H9 (cell line): ENCODE measurements around the gene APP. TPM values are rescaled to one million over a fixed set of nuclear protein-coding genes. Genes with fewer than 3 reads are reported as not detected.

Experiments
- DNase-seq: peaks from one replicate; pipeline ENCODE4 v3.0.0-alpha.2; 2017
- H2AFZ ChIP-seq: one replicate; pipeline ENCODE4 v1.6.1; 2013; ENCODE audit warnings: mild to moderate bottlenecking, low read length, control low read depth, moderate library complexity
- H2AK5ac ChIP-seq: 2 replicates; pipeline ENCODE4 v1.6.1; 2013; ENCODE audit warnings: low read length, control low read depth, mixed read lengths; ENCODE audit not compliant: insufficient read length
- H2BK120ac ChIP-seq: one replicate; pipeline ENCODE4 v1.6.1; 2013; ENCODE audit warnings: low read depth, mild to moderate bottlenecking, low read length, control low read depth, inconsistent platforms; ENCODE audit not compliant: poor library complexity, severe bottlenecking
- H2BK12ac ChIP-seq: 2 replicates; pipeline ENCODE4 v1.6.1; 2013; ENCODE audit warnings: low read length, control low read depth, mixed read lengths, low read depth; ENCODE audit not compliant: insufficient read length
- H2BK15ac ChIP-seq: 2 replicates; pipeline ENCODE4 v1.6.1; 2013; ENCODE audit warnings: low read depth, low read length, control low read depth
- H2BK20ac ChIP-seq: one replicate; pipeline ENCODE4 v1.6.1; 2013; ENCODE audit warnings: low read depth, mild to moderate bottlenecking, low read length, control low read depth, inconsistent platforms; ENCODE audit not compliant: poor library complexity, severe bottlenecking
- H2BK5ac ChIP-seq: 2 replicates; pipeline ENCODE4 v1.6.1; 2013; ENCODE audit warnings: low read length, control low read depth, mixed read lengths; ENCODE audit not compliant: insufficient read length
- H3K14ac ChIP-seq: 2 replicates; pipeline ENCODE4 v1.6.1; 2013; ENCODE audit warnings: low read length, control low read depth; ENCODE audit not compliant: insufficient read depth
- H3K18ac ChIP-seq: 2 replicates; pipeline ENCODE4 v1.6.1; 2013; ENCODE audit warnings: low read depth, mild to moderate bottlenecking, mixed read lengths, low read length, control low read depth; ENCODE audit not compliant: insufficient read length
- H3K23ac ChIP-seq: 2 replicates; pipeline ENCODE4 v1.6.1; 2013; ENCODE audit warnings: low read length, control low read depth, mixed read lengths, low read depth; ENCODE audit not compliant: insufficient read length
- H3K23me2 ChIP-seq: 2 replicates; pipeline ENCODE4 v1.6.1; 2013; ENCODE audit warnings: low read depth, mild to moderate bottlenecking, mixed read lengths, low read length, control low read depth; ENCODE audit not compliant: insufficient read length, poor library complexity, severe bottlenecking
- H3K27ac ChIP-seq: 2 replicates; pipeline ENCODE4 v1.5.1; 2013; ENCODE audit warnings: low read length, control low read depth, mixed read lengths, low read depth; ENCODE audit not compliant: insufficient read length
- H3K27me3 ChIP-seq: 2 replicates; pipeline ENCODE4 v1.6.1; 2013; ENCODE audit warnings: low read length, control low read depth, inconsistent platforms; ENCODE audit not compliant: insufficient read depth
- H3K4ac ChIP-seq: 2 replicates; pipeline ENCODE4 v1.6.1; 2013; ENCODE audit warnings: low read depth, mild to moderate bottlenecking, control low read depth, inconsistent platforms, low read length, moderate library complexity
- H3K4me1 ChIP-seq: 2 replicates; pipeline ENCODE4 v1.6.1; 2013; ENCODE audit warnings: low read length, control low read depth, inconsistent platforms; ENCODE audit not compliant: insufficient read depth
- H3K4me2 ChIP-seq: 2 replicates; pipeline ENCODE4 v1.6.1; 2013; ENCODE audit warnings: low read length, control low read depth, mixed read lengths; ENCODE audit not compliant: insufficient read length, insufficient read depth
- H3K56ac ChIP-seq: 2 replicates; pipeline ENCODE4 v1.6.1; 2013; ENCODE audit warnings: low read depth, mild to moderate bottlenecking, mixed read lengths, low read length, control low read depth; ENCODE audit not compliant: insufficient read length
- H3K79me1 ChIP-seq: 2 replicates; pipeline ENCODE4 v1.6.1; 2013; ENCODE audit warnings: low read depth, mild to moderate bottlenecking, moderate library complexity, low read length, control low read depth, inconsistent platforms; ENCODE audit not compliant: insufficient read depth, poor library complexity, severe bottlenecking
- H3K79me2 ChIP-seq: 2 replicates; pipeline ENCODE4 v1.6.1; 2013; ENCODE audit warnings: low read length, control low read depth, inconsistent platforms; ENCODE audit not compliant: insufficient read depth
- H3K9ac ChIP-seq: 2 replicates; pipeline ENCODE4 v1.6.1; 2013; ENCODE audit warnings: low read length, control low read depth, mixed read lengths; ENCODE audit not compliant: insufficient read length; ENCODE audit errors: extremely low read depth
- H3K9me3 ChIP-seq: one replicate; pipeline ENCODE4 v1.6.1; 2013; ENCODE audit warnings: low read depth, low read length, inconsistent platforms; ENCODE audit not compliant: control insufficient read depth
- H3T11ph ChIP-seq: one replicate; pipeline ENCODE4 v1.6.1; 2013; ENCODE audit warnings: mild to moderate bottlenecking, low read length, control low read depth, inconsistent platforms
- H4K20me1 ChIP-seq: one replicate; pipeline ENCODE4 v1.6.1; 2013; ENCODE audit not compliant: control insufficient read depth, insufficient read length, insufficient read depth
- H4K5ac ChIP-seq: 2 replicates; pipeline ENCODE4 v1.6.1; 2013; ENCODE audit warnings: low read depth, mild to moderate bottlenecking, mixed read lengths, low read length, control low read depth; ENCODE audit not compliant: insufficient read length
- H4K8ac ChIP-seq: replicated peaks from 2 replicates; pipeline ENCODE4 v1.6.1; 2013; ENCODE audit warnings: low read length, control low read depth, mixed read lengths, low read depth; ENCODE audit not compliant: insufficient read length
- H4K91ac ChIP-seq: 2 replicates; pipeline ENCODE4 v1.6.1; 2013; ENCODE audit warnings: low read depth, mild to moderate bottlenecking, moderate library complexity, mixed read lengths, low read length, control low read depth; ENCODE audit not compliant: insufficient read length
- H3K27ac Mint-ChIP-seq, 3 experiments: 2 replicates in 2 of 3; 3 replicates in 1 of 3; pipeline ENCODE4 v1.8.0; 2020 to 2021; ENCODE audit warnings: mixed read lengths in 3 of 3, mild to moderate bottlenecking in 1 of 3, moderate library complexity in 1 of 3
- H3K27me3 Mint-ChIP-seq: 2 replicates; pipeline ENCODE4 v1.8.0; 2021; ENCODE audit warnings: low read depth, mild to moderate bottlenecking, moderate library complexity, mixed read lengths
- H3K36me3 Mint-ChIP-seq, 3 experiments: 2 replicates in 2 of 3; 3 replicates in 1 of 3; pipeline ENCODE4 v1.8.0; 2020 to 2021; ENCODE audit warnings: low read depth in 3 of 3, mixed read lengths in 3 of 3; ENCODE audit not compliant: insufficient read depth in 1 of 3
- H3K4me1 Mint-ChIP-seq, 2 experiments: 2 replicates each; pipeline ENCODE4 v1.8.0; 2020; ENCODE audit warnings: mixed read lengths in 2 of 2
- H3K4me3 Mint-ChIP-seq, 2 experiments: 2 replicates in 1 of 2; 3 replicates in 1 of 2; pipeline ENCODE4 v1.8.0; 2020 to 2021; ENCODE audit warnings: mild to moderate bottlenecking in 2 of 2, mixed read lengths in 2 of 2, moderate library complexity in 1 of 2
- H3K9me3 Mint-ChIP-seq, 2 experiments: 2 replicates in 1 of 2; 3 replicates in 1 of 2; pipeline ENCODE4 v1.8.0; 2020; ENCODE audit warnings: mild to moderate bottlenecking in 2 of 2, mixed read lengths in 2 of 2, moderate library complexity in 1 of 2
- CTCF ChIP-seq: fragments of 200-600 bp; sonication (generic); conservative IDR thresholded peaks from 3 replicates; pipeline ENCODE4 v1.8.0; 2021; ENCODE audit warnings: antibody characterized with exemption, mild to moderate bottlenecking
- WGBS: extraction: QIAGEN DNeasy Blood & Tissue Kit; methylation state at CpG from one replicate; pipeline ENCODE4 v1.1.7; 2013; ENCODE audit warnings: missing lambda C conversion rate, low lambda C conversion rate, mixed read lengths; ENCODE audit not compliant: insufficient read length; ENCODE audit errors: extremely low coverage; 5-methylcytosine and 5-hydroxymethylcytosine counted together
- total RNA-seq: library from RNA; stranded (reverse); gene quantifications from 2 replicates; pipeline ENCODE4 v1.2.1, GENCODE V29; 2021

APP gene
- total RNA-seq, 1 experiment from 2014 or later = 380 TPM

GRCh38 chr21:25885880-25886279, 284.7 kb downstream of the APP start:
- Histone ChIP-seq H3K56ac (no peak overlapping the region), H4K20me1 (no peaks in the 10 kb centered on the region), H4K91ac (no peak overlapping the region), H3K79me1 (no peaks in the 10 kb centered on the region), H3K79me2 (no peaks in the 10 kb centered on the region), H2AFZ (no peak overlapping the region), H2BK15ac (no peak overlapping the region), H3K27ac (no peak overlapping the region), H3K4ac (no peak overlapping the region), H3T11ph (no peak overlapping the region), H2BK20ac (no peak overlapping the region), H3K27me3 (no peaks in the 10 kb centered on the region), H2AK5ac (no peak overlapping the region), H2BK120ac (no peak overlapping the region), H3K18ac (no peak overlapping the region), H3K9me3 (no peaks in the 10 kb centered on the region), H4K8ac (no peak overlapping the region), H3K9ac (no peak overlapping the region), H3K14ac (no peak overlapping the region), H3K4me1 (no peaks in the 10 kb centered on the region), H4K5ac (no peak overlapping the region), H2BK5ac (no peak overlapping the region), H2BK12ac (no peak overlapping the region), H3K23me2 (no peaks in the 10 kb centered on the region), H3K23ac (no peak overlapping the region), H3K4me2 (no peak overlapping the region)
- Mint-ChIP-seq H3K9me3 (peaks cover 11 to 12% of the 10 kb centered on the region in 2 experiments), H3K36me3 (peaks cover 66 to 91% (median 87%) of the 10 kb centered on the region in 3 experiments), H3K27me3 (no peaks in the 10 kb centered on the region), H3K4me3 (no peak overlapping the region), H3K27ac (peak overlapping the region in 2 of 3 experiments; percentile 70 to 76; a peak in 2 of 7 replicates), H3K4me1 (no peaks in the 10 kb centered on the region)
- WGBS = no CpG with 5 or more reads among the region's 7 CpGs
- DNase-seq = no peak
- no peak for TF ChIP-seq CTCF
